HG03565 (cell line): Measurements from ENCODE around the gene NOD1.
"Not testable (repeated sequence)": the region's sequence is repeated elsewhere in the genome, so short reads cannot be mapped to it uniquely, and the experiment has no call there.

Source experiments
- ATAC-seq: cut with Tn5 transposase; IDR thresholded peaks from one replicate; pipeline ENCODE4 v1.9.1; 2021; ENCODE audit warnings: mild to moderate bottlenecking, moderate library complexity; ENCODE audit not compliant: unreplicated experiment

The NOD1 gene

DNA sequence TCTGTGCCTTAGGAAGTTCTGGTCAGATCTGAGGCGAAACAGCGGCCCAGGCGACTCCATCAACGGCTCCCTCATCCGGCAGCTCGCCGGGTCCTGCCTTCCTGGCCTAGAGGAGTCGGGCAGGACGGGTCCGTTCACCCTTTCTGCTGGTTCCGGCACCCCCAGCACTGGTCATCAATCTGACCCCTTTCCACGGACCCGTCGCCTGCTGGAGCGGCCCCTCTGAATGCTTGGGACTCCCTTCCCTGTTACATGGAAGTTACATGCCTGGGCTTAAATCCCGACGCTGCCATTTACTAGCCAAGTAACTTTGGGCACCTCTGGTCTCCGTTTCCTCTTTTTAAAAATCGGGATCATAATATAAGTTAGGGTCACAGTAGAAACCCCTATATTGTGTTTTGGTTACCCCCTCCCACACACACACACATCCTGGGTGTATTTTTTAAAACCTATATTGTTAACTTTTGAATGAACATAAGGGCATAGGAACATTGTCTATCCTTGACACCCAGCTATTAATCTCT is 26.7 kb upstream of the NOD1 start:
- ATAC-seq: no peak

DNA sequence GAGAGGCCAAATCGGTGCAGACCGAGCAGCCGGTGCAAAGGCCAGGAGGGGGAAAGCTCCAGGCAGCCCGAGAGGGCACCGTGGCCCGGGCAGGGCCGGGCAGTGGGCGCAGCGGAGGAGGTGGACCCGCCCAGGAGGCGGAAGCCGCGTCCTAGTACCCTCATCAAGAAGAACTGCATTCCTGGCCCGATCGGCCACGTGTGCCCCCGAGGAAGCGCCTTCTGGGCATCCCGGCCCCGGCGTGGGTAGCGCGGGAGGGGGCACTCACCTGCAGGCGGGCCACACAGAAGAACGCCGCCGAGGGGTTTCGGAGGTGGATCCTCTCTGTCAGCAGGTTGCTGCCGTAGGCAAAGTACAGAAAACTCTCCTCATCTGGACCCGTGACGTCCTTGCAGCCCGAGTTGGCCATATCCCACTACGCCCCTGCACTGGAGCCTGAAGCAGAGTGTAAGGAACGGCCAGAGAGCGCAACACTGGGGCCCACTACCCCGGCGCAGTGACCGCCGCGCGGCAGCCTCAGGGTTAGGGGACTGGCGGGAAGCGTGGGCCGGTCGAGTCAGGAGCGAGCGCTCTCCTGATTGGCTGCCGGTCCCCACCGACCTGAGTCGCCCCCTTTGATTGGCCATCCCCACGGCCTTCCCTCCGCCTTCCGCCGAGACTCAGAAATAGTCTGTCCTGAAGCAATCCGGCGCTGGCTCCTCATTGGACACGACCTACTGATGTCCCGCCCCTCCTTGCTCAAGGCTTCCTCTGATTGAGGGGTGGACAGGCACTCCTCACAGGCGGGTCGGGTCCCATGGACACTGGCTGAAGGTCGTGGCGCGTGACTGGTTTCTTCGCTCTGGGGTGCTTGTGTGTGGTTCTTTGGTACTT is 26.0 kb upstream of the NOD1 start, which contains the start of gene GGCT:
Gene GGCT (minus strand): TSS at position 529 of the 873 bp plus-strand sequence. CDS start 120 bp downstream, at position 409.
- peak; percentile 95 for ATAC-seq

DNA sequence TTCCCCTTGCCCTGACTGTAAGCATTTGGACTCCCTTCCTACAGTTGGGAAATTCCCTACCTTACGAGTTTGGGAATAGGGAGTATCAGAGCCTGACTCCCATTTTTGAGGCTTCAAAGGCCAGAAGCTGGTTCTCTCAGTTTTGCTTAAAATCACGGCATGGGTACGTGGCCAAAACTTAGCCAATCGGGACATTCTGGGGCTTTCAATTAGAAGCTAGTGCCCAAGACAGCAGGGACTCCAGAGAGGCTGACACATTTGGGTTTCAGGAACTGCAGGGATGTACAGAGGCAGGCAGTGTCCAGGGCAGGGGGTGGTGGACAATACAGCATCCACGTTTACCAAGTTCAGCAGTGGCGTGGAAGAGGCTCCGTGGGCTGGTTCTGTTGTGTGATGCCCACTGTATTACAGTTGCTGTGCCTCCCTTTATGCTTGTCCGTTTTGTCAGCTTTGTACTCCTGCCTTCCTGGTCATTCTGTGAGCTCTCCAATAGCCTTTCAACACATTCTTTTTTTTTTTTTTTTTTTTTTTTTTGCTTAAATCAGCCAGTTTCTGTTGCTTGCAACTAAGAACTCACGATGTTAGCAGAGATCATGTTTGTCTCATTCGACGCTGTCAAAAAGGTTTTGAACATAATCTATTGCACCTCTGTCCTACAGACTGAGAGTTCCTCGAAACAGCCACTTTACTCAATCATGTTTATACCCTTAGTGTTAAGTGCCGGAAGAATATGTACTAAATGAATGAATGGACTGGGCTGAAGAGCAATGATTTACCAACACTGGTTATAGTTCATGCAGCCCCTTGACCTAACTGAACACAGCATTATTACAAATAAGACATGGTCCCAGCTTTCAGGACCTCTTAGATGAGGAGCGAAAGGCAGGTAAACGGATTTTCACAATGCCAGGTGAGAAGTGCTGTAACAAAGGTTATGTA is 25.0 kb upstream of the NOD1 start:
- no peak for ATAC-seq

DNA sequence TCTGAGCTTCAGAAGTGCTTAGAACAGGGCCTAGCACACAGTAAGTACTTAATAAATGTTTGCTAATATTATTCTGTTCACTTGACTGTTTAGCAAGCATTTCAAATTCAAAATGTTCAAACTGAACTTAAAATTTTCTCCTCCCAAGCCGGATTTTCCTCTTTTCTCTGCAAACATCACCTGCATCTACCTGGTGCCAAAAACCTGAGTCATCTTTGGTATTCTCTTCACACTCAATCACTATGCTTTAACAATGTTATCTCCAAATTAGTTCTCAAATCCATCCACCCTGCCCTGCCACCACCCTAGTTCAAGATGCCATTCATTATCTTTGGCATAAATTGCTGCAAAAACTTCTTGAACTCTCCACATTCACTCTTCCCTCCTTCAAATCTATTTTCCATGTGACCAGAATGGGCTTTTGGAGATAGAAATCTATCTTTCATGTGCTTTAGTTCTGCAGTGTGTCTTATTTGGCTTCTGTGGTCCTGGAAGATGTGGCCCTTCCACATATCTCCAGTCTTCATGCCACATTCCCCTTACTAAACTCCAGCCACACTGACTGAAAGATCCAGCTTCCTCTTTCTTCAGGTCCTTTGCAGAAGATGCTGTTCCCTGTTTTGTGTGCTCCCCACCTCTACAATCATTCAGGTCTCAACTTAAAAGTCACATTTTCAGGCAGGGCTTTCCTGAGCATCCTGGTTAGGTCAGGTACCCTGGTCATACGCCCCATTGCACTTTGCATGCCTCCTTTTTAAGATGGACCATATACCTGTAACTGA is 24.1 kb upstream of the NOD1 start:
- no peak for ATAC-seq

DNA sequence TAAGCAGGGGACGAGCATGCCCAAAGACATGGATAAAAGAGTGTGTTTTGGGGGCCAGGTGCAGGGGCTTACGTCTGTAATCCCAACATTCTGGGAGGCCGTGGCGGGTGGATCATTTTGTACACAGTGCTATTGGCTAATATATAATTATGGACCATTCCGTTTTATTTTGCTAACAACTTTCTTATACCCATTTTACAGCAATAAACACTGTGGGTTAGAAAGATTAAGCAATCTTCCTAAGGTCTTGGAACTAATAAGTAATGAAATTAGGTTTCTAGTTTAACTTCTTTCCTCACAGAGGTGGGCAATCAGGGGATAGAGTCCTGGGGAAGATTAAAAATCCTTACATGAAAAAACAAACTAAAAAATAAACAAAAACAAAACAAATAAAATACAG is 22.7 kb upstream of the NOD1 start:
- ATAC-seq: no peak

DNA sequence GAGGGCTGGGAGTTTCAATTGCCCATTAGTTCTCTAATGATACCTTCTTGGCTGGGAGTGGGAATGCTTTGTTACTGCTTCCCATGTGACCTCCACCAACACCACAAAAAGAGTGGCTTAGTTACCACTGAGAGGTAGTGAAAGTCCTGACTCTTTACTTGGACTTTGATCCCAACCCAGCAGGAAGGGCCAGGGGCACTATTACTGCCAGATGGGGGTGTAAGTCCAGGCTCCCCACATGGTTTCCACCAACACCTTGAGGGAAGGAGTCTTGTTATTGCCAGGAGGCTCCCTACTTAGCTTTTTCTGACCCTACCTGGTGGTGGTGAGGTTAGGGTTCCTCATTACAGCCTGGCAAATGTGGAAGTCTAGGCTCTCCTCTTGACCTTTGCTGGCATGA is 14.6 kb upstream of the NOD1 start:
- no peak for ATAC-seq

DNA sequence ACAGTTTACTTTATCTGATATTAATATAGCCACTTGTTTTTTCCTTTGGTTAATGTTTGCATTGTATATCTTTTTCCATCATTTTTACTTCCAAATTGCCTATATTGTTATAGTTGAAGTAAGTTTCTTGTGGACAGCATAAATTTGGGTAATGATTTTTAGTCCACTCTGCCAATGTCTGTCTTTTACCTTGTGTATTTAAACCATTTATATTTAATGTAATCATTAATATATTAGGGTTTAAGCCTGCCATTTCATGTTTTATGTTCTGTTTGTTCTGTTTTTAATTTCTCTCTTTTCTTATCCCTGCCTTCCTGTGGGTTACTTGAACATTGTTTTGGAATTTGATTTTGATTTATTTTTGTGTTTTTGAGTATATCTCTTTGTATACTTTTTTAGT is 12.8 kb upstream of the NOD1 start:
- ATAC-seq: no peak

DNA sequence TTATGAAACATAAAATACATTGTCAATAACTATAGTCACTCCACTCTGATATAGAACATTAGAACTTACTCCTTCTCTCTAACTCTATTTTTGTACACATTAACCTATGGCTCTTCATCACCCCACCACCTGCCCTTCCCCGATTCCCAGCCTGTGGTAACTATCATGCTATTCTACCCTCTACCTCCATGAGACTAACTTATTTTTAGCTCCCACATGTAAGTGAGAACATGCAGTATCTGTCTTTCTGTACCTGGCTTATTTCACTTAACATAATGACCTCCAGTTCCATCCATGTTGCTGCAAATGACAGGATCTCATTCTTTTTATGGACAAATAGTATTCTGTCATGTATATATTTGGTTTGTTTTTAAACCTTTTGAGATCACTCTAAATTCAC is 8.8 kb upstream of the NOD1 start:
- ATAC-seq: no peak

DNA sequence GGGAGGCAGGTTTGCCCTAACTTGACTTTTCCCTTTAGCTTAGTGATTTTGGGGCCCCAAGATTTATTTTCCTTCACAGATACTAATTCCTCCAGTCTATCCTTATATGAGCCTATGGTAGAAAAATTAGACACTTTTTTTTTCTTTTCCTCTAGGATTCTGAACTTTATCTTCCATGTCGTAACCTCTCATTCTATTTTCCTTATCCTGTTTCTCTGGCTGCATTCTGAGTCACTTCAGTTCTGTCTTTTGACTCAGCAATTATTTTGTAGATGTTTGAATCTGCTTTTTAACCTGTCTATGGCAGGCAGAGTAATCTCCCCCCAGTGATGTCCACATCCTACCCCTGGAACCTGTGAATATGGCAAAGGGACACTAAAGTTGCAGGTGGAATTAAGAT is 7.1 kb upstream of the NOD1 start:
- no peak for ATAC-seq

DNA sequence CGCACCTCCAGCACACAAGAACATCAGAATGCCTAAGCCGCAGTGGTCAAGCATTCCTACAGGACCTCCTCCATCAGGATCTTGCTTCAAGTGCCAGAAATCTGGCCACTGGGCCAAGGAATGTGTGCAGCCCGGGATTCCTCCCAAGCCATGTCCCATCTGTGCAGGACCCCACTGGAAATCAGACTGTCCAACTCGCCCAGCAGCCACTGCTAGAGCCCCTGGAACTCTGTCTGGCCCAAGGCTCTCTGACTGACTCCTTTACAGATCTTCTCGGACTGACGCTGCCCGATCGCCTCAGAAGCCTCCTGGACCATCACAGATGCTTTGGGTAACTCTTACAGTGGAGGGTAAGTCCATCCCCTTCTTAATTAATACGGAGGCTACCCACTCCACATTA is 2.8 kb upstream of the NOD1 start:
- not testable (repeated sequence) for ATAC-seq

DNA sequence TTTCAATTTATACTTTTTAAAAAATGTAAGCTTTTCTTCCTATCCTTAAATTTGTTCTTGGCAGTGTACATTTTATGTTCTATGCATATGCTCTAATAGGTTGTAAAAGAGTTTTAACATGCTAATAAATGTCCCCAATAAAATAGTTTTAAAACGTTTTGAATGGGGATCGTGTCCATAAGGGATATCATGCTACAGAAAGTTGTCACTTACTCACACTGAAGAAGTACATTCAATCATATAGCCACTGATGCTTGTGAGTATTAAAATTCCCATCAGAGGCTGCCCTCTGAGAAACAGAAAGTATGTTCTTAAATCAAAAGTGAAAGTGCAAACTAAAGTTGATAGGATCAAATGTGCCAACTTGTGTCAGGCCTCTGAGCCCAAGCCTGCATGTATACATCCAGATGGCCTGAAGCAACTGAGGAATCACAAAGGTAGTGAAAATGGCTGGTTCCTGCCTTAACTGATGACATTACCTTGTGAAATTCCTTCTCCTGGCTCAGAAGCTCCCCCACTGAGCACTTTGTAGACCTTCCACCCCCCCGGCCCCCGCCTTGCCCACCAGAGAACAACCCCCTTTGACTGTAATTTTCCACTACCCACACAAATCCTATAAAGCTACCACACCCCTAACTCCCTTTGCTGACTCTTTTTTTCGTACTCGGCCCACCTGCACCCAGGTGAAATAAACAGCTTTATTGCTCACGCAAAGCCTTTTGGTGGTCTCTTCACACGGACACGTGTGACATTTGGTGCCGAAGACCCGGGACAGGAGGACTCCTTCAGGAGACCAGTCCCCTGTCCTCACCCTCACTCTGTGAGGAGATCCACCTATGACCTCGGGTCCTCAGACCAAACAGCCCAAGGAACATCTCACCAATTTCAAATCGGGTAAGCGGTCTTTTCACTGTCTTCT is 877 bp upstream of the NOD1 start:
- no peak for ATAC-seq

DNA sequence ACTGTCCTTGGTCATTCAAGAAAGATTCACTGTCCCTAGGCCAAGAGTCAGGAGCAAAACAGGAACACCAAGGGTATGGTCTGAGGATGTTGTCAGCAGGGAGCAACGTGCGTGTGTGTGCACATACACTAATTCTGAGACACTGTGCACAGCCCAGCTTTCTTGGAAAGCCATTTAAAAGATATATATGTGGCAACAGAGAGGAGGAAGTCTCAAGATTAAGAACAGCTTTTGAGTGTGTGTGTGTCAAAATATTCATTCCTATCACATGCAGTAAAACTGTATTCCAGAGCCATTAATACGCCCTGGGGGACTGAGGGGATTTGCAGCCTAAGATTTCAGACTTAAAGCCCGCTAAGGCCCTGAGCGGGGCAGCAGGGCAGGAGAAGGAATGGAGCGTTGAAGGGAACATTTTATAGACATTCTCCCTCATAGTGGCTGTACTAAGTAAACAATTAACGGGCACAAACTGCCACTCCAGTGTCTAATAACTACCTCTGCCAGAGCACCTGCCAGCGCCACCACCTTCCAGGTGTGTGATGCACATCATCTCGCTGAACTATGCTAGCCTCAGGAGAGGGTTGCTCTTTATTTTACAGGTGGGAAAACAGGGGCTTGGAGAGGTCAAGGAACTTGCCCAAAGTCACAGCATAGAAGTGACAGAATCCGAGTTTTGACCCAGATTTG is 2.0 kb downstream of the NOD1 start:
- no peak for ATAC-seq

DNA sequence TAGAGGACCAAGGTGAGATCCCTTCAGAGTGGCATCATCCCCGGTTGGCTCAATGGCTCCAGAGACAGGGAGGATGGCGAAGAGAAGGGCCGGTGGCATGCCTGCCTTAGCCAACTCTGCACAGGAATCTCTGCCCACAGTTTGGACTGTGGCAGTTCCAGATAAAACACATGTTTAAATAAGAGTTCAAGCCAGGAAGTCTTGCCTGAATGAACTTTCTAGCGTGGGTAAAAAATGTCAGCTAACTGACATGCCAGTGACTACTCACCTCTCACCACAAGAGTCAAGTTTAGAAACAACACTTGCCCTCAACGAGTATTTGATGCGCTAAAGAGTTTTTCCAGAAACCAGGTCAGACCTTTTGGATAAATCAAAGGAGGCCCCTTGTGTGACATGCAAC is 3.0 kb downstream of the NOD1 start:
- no peak for ATAC-seq

DNA sequence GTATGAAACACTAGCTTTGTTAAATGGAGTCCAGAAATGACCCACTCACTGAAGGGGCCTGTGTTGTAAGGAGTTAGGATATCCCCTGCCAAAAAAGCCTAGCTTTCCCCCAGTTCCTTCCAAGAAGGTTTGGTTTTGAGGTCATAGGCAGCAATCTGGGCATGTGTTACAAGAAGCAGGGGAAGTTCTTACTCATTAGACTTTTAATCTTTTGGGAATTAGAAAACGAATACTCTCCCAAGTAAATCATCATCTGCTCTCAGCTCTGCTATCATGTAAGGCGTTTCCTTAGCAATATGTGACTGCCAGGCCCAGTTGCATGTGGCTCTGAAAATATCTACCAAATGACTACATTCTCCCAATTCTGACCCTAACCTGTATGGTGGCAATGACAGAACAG is 3.7 kb downstream of the NOD1 start:
- ATAC-seq: no peak

DNA sequence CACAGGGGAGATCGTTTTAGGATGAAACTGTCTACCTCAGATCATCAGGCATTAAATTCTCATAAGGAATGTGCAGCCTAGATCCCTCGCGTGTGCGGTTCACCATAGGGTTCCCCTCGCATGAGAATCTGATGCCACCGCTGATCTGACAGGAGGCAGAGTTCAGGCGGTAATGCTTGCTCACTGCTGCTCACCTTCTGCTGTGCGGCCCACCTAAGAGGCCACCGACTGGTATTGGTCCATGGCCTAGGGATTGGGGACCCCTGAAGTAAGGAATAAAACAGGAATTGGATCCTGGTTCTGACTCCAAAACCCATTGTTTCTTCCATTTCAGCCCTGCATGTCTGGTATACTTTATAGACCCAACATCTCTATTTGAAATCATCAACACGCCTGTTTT is 4.1 kb downstream of the NOD1 start:
- no peak for ATAC-seq

DNA sequence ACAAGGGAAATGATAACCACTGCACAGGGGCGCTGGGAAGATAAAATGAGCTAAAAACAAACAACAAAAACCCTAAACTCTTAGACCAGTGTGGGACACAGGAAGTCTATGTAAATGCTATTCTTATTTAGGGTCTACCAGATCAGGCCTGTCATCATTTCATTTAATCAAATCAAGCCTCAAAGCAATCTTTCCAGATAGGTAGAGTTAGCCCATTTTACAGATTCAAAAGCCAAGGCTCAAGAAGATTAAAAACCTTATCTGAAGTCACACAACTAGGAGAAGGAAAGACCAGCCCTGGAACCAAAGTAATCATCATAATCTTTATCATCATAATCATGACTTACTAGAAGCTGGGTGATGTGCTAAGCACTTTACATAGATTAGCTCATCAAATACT is 4.7 kb downstream of the NOD1 start:
- no peak for ATAC-seq

DNA sequence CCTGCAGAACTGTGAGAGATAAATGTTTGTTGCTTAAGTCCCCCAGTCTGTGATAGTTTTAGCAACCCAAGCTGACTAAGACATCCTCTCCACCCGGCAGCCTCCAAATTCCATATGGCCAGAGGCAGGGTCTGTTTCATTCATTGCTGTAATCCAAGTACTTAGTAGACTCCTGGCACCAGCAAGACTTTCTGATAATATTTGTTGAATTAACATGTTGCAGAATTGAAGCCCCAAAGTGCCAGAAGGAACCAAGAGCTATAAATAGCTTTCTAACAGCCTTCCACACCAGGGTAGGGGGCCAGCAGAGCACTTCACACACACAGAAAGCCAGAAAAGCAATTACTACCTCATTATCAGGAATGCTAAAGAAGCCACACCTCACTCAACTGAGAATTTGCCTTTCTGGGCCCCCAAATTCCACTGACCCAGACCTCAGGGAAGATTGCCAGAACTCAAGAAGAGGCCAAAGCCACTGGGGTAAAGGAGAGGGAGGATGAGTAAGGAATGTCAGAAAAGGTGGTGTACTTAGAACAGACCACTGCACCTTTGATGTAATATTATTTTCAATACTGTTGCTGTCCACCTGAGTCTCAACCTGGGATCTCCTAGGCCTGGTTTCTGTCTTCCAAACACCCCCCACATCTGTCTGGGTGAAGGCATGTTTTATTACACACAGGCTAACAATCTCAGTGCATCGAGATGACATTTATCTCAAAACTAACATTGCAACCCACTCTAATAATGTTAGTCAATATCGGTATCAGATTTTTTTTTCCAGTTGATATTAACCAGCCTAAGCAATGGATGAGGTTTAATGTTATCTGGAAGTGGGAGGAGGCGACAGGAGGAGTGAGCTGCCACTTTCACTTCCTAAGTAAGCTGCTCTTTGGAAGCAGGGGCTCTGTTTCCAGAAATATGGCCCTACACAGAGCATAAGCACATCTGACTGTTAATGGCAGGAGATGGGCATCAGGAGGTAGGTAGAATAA is 5.5 kb downstream of the NOD1 start:
- ATAC-seq: no peak
